Lower lobe of right lung (tissue), 2 donors: ENCODE data around the gene KCNJ6. TPM values are rescaled to one million over a fixed set of nuclear protein-coding genes. Genes with fewer than 3 reads are reported as not detected.

ENCODE experiments used
- ATAC-seq, 2 donors: fragments of 200-7000 bp; cut with Tn5 transposase; one replicate each; pipeline ENCODE4 v1.9.1; 2020 to 2022; ENCODE audit warnings: mild to moderate bottlenecking in 2 of 2, moderate library complexity in 2 of 2
- DNase-seq: peaks from one replicate; pipeline ENCODE4 v3.0.0-alpha.2; 2020
- H3K27ac ChIP-seq: fragments of 200-600 bp; one replicate; pipeline ENCODE4 v1.8.0; 2022
- H3K27me3 ChIP-seq: fragments of 200-600 bp; one replicate; pipeline ENCODE4 v1.8.0; 2022; ENCODE audit warnings: low read depth
- H3K36me3 ChIP-seq: fragments of 200-600 bp; one replicate; pipeline ENCODE4 v1.8.0; 2022; ENCODE audit warnings: mild to moderate bottlenecking
- H3K4me1 ChIP-seq: fragments of 200-600 bp; one replicate; pipeline ENCODE4 v1.8.0; 2022
- H3K4me3 ChIP-seq: fragments of 200-600 bp; one replicate; pipeline ENCODE4 v1.8.0; 2022; ENCODE audit warnings: mild to moderate bottlenecking
- H3K9me3 ChIP-seq: fragments of 200-600 bp; one replicate; pipeline ENCODE4 v1.8.0; 2022
- intact Hi-C: fragments of 100-400 bp; cut with DNase I; formaldehyde crosslinking; loops from one replicate; pipeline ENCODE4 v1.11.0; 2022
- total RNA-seq: library from RNA; stranded (reverse); fragmentation: NEBNext Ultra II Directional; extraction: Animal tissue kit (Norgen Biotek cat#: 25700); gene quantifications from one replicate; pipeline ENCODE4 v1.2.1, GENCODE V29; 2021
- TF ChIP-seq, protein P1 (sequence below): fragments of 200-600 bp; IDR thresholded peaks from one replicate; pipeline ENCODE4 v1.8.0; 2022; ENCODE audit warnings: antibody characterized with exemption, mild to moderate bottlenecking
- donor health status: DM: no; HTN: yes; CAD: no; lungs with severe emphysema.

The KCNJ6 gene
- total RNA-seq, 1 donor from 2014 or later = 0.09 TPM

DNA sequence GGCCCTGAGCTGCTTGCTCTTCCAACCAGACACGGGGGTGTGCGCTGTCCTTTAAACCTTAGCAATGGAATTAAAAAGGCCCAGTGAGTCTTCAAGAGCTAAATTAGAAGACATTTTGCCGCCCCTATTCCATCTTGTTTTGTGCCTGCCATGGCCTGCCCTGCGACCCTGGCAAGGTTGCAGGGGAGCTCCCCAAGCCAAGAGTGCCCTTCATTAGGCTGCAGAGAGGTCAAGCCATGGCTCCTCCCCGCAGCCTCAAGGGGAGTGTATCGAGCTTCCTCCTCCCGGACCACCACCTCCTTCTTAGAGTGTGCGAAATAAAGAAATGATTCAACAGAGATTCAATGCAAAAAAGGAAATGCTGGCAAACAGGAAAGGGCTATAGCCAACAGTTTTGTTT is 293.5 kb downstream of the KCNJ6 start:
- H3K4me3 ChIP-seq = no peak overlapping the region
- TF ChIP-seq, protein P1, sequence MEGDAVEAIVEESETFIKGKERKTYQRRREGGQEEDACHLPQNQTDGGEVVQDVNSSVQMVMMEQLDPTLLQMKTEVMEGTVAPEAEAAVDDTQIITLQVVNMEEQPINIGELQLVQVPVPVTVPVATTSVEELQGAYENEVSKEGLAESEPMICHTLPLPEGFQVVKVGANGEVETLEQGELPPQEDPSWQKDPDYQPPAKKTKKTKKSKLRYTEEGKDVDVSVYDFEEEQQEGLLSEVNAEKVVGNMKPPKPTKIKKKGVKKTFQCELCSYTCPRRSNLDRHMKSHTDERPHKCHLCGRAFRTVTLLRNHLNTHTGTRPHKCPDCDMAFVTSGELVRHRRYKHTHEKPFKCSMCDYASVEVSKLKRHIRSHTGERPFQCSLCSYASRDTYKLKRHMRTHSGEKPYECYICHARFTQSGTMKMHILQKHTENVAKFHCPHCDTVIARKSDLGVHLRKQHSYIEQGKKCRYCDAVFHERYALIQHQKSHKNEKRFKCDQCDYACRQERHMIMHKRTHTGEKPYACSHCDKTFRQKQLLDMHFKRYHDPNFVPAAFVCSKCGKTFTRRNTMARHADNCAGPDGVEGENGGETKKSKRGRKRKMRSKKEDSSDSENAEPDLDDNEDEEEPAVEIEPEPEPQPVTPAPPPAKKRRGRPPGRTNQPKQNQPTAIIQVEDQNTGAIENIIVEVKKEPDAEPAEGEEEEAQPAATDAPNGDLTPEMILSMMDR = no peak
- no peaks in the 10 kb centered on the region for H3K9me3 ChIP-seq
- H3K27ac ChIP-seq = no peak overlapping the region
- intact Hi-C loops = no loop called here
- ATAC-seq (no peak), DNase-seq (no peak)
- peaks cover 4% of the 10 kb centered on the region for H3K4me1 ChIP-seq
- H3K36me3 ChIP-seq = no peaks in the 10 kb centered on the region
- H3K27me3 ChIP-seq = no peaks in the 10 kb centered on the region

DNA sequence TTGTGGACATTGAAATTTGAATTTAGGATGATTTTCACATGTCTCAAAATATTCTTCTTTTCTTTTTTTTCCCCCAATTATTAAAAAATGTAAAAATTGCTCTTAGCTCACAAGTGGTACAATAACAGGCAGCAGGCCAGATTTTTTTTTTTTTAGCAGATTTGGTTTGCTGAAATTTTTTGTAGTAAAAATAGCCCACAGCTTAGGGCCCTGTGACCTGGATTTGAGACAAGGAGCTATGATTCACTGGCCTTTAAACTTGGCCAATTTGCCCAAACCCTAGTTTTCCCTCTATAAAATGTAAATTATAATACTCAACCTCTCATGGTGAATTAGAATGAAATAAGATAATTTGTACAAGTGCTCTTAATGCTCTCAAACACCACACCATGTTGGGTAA is 295.9 kb downstream of the KCNJ6 start:
- DNase-seq = no peak
- ATAC-seq = no peak
- Histone ChIP-seq H3K9me3 (no peaks in the 10 kb centered on the region), H3K27me3 (no peaks in the 10 kb centered on the region), H3K27ac (no peak overlapping the region), H3K4me3 (no peak overlapping the region), H3K36me3 (no peaks in the 10 kb centered on the region), H3K4me1 (peaks cover 4% of the 10 kb centered on the region)
- TF ChIP-seq, protein P1 = no peak
- intact Hi-C loops = no loop called here

DNA sequence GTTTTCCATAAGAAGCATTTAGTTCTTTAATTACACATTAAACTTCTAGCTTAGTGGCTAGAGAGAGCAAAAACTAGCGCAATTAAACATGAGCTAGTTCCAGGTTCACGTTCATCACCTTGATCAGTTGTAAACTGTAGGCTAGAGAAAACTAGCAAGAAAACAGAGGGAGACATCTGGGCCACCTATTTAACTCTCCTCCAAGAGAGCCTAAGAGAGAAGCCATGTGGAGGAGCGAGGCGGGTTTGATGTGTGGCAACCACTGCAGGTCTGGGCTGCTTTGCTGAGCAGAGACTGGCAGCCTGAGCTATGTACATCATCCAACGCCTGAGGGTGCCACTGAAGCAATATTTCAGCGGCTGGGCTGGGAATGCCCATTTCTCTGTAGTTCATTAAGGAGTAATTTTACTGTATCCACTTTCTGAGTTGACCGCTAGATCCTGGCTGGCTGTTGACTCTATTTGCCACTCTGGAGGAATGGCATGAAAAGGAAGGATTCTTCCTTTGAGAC is 296.7 kb downstream of the KCNJ6 start:
- Histone ChIP-seq H3K9me3 (no peaks in the 10 kb centered on the region), H3K27me3 (no peaks in the 10 kb centered on the region), H3K4me1 (peaks cover 4% of the 10 kb centered on the region), H3K4me3 (no peak overlapping the region), H3K36me3 (no peaks in the 10 kb centered on the region), H3K27ac (no peak overlapping the region)
- intact Hi-C loops = no loop called here
- TF ChIP-seq, protein P1 = no peak
- DNase-seq (no peak), ATAC-seq (no peak)

DNA sequence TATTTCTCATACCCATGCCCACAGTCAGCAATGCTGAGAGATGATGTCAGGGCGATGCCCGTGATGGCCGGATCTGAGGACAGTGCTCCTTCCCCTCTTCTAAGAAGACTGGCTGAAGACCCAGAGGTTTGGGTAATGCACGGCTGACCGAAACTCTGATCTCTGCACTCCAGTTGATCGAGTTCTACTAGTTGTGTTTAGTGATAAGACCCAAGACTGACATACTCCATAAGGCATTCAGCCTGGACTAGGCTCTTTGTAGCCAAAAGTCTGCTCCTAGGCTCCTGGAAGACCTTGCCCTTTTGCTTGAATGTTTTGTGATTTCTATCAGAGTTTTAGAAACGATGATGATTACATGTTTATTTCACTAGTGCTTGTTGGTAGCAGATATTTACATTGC is 298.2 kb downstream of the KCNJ6 start:
- Histone ChIP-seq H3K4me3 (no peak overlapping the region), H3K36me3 (no peaks in the 10 kb centered on the region), H3K27ac (no peak overlapping the region), H3K9me3 (no peaks in the 10 kb centered on the region), H3K27me3 (no peaks in the 10 kb centered on the region), H3K4me1 (peaks cover 4% of the 10 kb centered on the region)
- no peak for ATAC-seq
- TF ChIP-seq, protein P1 = no peak
- no peak for DNase-seq
- intact Hi-C loops = no loop called here

DNA sequence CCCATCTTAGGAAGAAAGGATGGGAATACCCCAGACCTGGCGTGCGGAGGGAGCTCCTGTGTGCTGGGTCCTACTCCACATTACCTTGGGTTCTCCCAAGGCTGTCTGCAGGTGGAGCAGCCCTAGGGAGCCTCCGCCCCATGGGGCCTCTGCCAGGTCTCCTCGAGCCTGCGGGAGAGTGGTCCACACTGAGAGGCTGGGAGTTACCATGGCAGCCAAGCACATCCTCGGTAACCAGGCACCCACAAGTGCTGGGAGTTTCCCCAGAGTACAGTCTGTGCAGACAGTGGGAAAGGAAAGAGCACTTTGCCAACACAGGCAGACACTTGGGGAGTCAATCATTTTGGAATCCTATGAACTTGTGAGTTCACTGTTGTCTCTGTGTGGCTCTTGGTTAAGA is 300.3 kb downstream of the KCNJ6 start:
- no peak overlapping the region for H3K4me3 ChIP-seq
- H3K9me3 ChIP-seq = no peaks in the 10 kb centered on the region
- H3K27ac ChIP-seq = no peak overlapping the region
- intact Hi-C loops = no loop called here
- DNase-seq (no peak), ATAC-seq (no peak)
- TF ChIP-seq, protein P1 = no peak
- H3K36me3 ChIP-seq = no peaks in the 10 kb centered on the region
- H3K4me1 ChIP-seq = no peaks in the 10 kb centered on the region
- no peaks in the 10 kb centered on the region for H3K27me3 ChIP-seq
